ENCODE data around the gene SRRM5. TPM values are rescaled to one million over a fixed set of nuclear protein-coding genes. Genes with fewer than 3 reads are reported as not detected.

The SRRM5 gene
- polyA plus RNA-seq, 1 of the 3 experiments (the other 2 are of a cell fraction), result 0.15 TPM

GRCh38 chr19:43605875-43606568 lies 5.9 kb upstream of the SRRM5 start:
- peaks cover 16% of the 10 kb centered on the region for H3K79me2 ChIP-seq (ENCODE audit: insufficient read depth)
- peaks cover 9 to 11% of the 10 kb centered on the region in 2 experiments for H3K36me3 ChIP-seq (replicated peaks in 1 of 2; ENCODE audit: control insufficient read depth in 1 of 2, insufficient read depth in 2 of 2, low read length in 1 of 2)
- 74% methylated on average over 7 of the region's 7 CpGs for WGBS (ENCODE audit: low lambda C conversion rate)
- H3K4me3 ChIP-seq (ENCODE audit: low read depth in 2 of 2, low read length in 1 of 2), result no peak overlapping the region
- H3F3A ChIP-seq (replicated peaks; ENCODE audit: insufficient read depth), result peaks cover 16% of the 10 kb centered on the region
- no peaks in the 10 kb centered on the region for H3K27me3 ChIP-seq (ENCODE audit: insufficient read depth)
- TF ChIP-seq EP300 (IDR thresholded peaks at IDR 0.05; ENCODE audit: borderline replicate concordance in 1 of 2, low read depth in 1 of 2, low read length in 1 of 2) (no peak), MEF2A (IDR thresholded peaks at IDR 0.05; ENCODE audit: borderline replicate concordance, low read depth) (no peak), GATA2 (CRISPR knock-in tag; IDR thresholded peaks at IDR 0.05) (no peak), USF2 (IDR thresholded peaks at IDR 0.05; ENCODE audit: borderline replicate concordance, low read depth, low read length) (no peak), EZH2phosphoT487 (IDR thresholded peaks at IDR 0.05; ENCODE audit: borderline replicate concordance, low read depth) (no peak), FOXJ3 (CRISPR knock-in tag; IDR thresholded peaks at IDR 0.05) (no peak), MXI1 (IDR thresholded peaks at IDR 0.05; ENCODE audit: low read depth, low read length) (no peak), NRF1 (IDR thresholded peaks at IDR 0.05; ENCODE audit: low read depth, low read length) (no peak), SMC3 (IDR thresholded peaks at IDR 0.05; ENCODE audit: low read depth, low read length) (no peak), MAX (IDR thresholded peaks at IDR 0.05; ENCODE audit: low read depth) (no peak), RAD21 (IDR thresholded peaks at IDR 0.05; ENCODE audit: low read length) (no peak), ELF1 (IDR thresholded peaks at IDR 0.05) (no peak), FOSL2 (IDR thresholded peaks at IDR 0.05; ENCODE audit: borderline replicate concordance, low read depth) (no peak), RCOR1 (IDR thresholded peaks at IDR 0.05; ENCODE audit: low read length) (no peak), GABPA (IDR thresholded peaks at IDR 0.05; ENCODE audit: low read depth) (no peak), CTCF (IDR thresholded peaks at IDR 0.05) (no peak)
- TF ChIP-seq, protein P1, sequence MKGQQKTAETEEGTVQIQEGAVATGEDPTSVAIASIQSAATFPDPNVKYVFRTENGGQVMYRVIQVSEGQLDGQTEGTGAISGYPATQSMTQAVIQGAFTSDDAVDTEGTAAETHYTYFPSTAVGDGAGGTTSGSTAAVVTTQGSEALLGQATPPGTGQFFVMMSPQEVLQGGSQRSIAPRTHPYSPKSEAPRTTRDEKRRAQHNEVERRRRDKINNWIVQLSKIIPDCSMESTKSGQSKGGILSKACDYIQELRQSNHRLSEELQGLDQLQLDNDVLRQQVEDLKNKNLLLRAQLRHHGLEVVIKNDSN (IDR thresholded peaks at IDR 0.05; ENCODE audit: borderline replicate concordance, low read depth), result no peak
- TF ChIP-seq, protein P2, sequence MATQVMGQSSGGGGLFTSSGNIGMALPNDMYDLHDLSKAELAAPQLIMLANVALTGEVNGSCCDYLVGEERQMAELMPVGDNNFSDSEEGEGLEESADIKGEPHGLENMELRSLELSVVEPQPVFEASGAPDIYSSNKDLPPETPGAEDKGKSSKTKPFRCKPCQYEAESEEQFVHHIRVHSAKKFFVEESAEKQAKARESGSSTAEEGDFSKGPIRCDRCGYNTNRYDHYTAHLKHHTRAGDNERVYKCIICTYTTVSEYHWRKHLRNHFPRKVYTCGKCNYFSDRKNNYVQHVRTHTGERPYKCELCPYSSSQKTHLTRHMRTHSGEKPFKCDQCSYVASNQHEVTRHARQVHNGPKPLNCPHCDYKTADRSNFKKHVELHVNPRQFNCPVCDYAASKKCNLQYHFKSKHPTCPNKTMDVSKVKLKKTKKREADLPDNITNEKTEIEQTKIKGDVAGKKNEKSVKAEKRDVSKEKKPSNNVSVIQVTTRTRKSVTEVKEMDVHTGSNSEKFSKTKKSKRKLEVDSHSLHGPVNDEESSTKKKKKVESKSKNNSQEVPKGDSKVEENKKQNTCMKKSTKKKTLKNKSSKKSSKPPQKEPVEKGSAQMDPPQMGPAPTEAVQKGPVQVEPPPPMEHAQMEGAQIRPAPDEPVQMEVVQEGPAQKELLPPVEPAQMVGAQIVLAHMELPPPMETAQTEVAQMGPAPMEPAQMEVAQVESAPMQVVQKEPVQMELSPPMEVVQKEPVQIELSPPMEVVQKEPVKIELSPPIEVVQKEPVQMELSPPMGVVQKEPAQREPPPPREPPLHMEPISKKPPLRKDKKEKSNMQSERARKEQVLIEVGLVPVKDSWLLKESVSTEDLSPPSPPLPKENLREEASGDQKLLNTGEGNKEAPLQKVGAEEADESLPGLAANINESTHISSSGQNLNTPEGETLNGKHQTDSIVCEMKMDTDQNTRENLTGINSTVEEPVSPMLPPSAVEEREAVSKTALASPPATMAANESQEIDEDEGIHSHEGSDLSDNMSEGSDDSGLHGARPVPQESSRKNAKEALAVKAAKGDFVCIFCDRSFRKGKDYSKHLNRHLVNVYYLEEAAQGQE (IDR thresholded peaks at IDR 0.05; ENCODE audit: low read depth, low read length), result no peak
- TF ChIP-seq, protein P3, sequence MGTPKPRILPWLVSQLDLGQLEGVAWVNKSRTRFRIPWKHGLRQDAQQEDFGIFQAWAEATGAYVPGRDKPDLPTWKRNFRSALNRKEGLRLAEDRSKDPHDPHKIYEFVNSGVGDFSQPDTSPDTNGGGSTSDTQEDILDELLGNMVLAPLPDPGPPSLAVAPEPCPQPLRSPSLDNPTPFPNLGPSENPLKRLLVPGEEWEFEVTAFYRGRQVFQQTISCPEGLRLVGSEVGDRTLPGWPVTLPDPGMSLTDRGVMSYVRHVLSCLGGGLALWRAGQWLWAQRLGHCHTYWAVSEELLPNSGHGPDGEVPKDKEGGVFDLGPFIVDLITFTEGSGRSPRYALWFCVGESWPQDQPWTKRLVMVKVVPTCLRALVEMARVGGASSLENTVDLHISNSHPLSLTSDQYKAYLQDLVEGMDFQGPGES (IDR thresholded peaks at IDR 0.05; ENCODE audit: low read depth, low read length), result no peak
- DNase-seq, result no peak
- no peak overlapping the region for H3K9ac ChIP-seq
- ChIA-PET POLR2A (no interaction called here), CTCF (interaction anchor here (0.8 to 1.1 kb wide), 2 partner anchors 9 to 12 kb away, joined by 3 read pairs; no protein-coding TSS in a partner anchor)
- no peaks in the 10 kb centered on the region for H3K4me1 ChIP-seq (ENCODE audit: control insufficient read depth in 1 of 2, insufficient read depth in 2 of 2, low read depth in 1 of 2, low read length in 1 of 2)
- no peaks in the 10 kb centered on the region for H3K9me2 ChIP-seq
- no peak overlapping the region for H3K4me2 ChIP-seq
- H3K27ac ChIP-seq (ENCODE audit: low read depth in 2 of 2, low read length in 1 of 2), result no peak overlapping the region
- no peaks in the 10 kb centered on the region for H4K20me1 ChIP-seq (ENCODE audit: insufficient read depth)
- H2AFZ ChIP-seq (ENCODE audit: low read depth), result no peak overlapping the region
- no peaks in the 10 kb centered on the region for H3K9me3 ChIP-seq
